AG04450 (cell line): Measurements from ENCODE around the gene GAN. TPM values are rescaled to one million over a fixed set of nuclear protein-coding genes. Genes with fewer than 3 reads are reported as not detected.

Experiments used
- CTCF ChIA-PET: fragments of 300-600, 350-600 bp; formaldehyde crosslinking; extraction: SDS; loops from one replicate; lab custom pipeline; 2022; ENCODE audit warnings: antibody characterized with exemption, inconsistent platforms; lab: Charles Lee
- POLR2A ChIA-PET: fragments of 350-600 bp; formaldehyde crosslinking; extraction: SDS; loops from one replicate; lab custom pipeline; 2021; ENCODE audit warnings: antibody characterized with exemption, inconsistent platforms; lab: Yijun Ruan, JAX
- DNase-seq: peaks from one replicate; pipeline ENCODE4 v3.0.0-alpha.2; 2011; ENCODE audit warnings: low read depth, low spot score
- H3K27ac ChIP-seq: one replicate; pipeline ENCODE4 v1.5.1; 2012; ENCODE audit warnings: low read depth, low read length, control low read depth
- H3K27me3 ChIP-seq: one replicate; pipeline ENCODE4 v1.6.0; 2012; ENCODE audit warnings: low read length; ENCODE audit not compliant: control insufficient read depth, insufficient read depth
- H3K4me3 ChIP-seq: 2 replicates; pipeline ENCODE4 v1.5.1; 2011; ENCODE audit warnings: mild to moderate bottlenecking, low read depth, low read length, control low read depth
- H3K9me3 ChIP-seq: 2 replicates; pipeline ENCODE4 v1.5.1; 2012; ENCODE audit warnings: low read length; ENCODE audit not compliant: control insufficient read depth, insufficient read depth
- polyA plus RNA-seq: library from polyadenylated mRNA; depleted of rRNA; stranded (reverse); fragments of >200 nt; gene quantifications from 2 replicates; pipeline ENCODE4 v1.2.3, GENCODE V29; 2011
- TF ChIP-seq, protein P1 (sequence below): IDR thresholded peaks from 2 replicates; pipeline ENCODE4 v1.5.1; 2011; ENCODE audit warnings: low read depth, low read length, control low read depth, inconsistent platforms

Gene GAN
- polyA plus RNA-seq, 1 experiment, result 4.3 TPM

DNA sequence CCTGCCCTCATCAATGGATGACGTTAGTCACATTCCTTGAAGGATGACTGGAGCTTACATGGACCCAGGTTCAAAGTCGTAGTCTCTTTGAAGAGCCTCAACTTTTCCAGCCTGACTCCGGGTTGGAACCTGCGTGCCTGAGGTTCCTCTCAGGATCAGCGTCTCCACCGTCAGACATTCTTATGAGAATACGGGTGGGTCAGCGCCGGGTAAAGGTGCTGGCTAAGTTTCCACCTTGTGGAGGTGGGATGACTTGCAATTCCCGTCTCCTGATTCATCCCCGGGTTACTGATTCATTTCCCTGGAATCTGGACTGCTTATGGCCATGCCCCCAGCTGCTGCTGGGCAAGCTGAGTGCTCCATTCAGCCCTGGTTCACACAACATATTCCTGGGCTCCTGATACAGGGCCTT is 90.9 kb downstream of the GAN start:
- Histone ChIP-seq H3K9me3 (no peaks in the 10 kb centered on the region), H3K27ac (peak overlapping the region; percentile 77), H3K27me3 (no peaks in the 10 kb centered on the region), H3K4me3 (no peak overlapping the region)
- peak; percentile 74 for DNase-seq
- TF ChIP-seq, protein P1, sequence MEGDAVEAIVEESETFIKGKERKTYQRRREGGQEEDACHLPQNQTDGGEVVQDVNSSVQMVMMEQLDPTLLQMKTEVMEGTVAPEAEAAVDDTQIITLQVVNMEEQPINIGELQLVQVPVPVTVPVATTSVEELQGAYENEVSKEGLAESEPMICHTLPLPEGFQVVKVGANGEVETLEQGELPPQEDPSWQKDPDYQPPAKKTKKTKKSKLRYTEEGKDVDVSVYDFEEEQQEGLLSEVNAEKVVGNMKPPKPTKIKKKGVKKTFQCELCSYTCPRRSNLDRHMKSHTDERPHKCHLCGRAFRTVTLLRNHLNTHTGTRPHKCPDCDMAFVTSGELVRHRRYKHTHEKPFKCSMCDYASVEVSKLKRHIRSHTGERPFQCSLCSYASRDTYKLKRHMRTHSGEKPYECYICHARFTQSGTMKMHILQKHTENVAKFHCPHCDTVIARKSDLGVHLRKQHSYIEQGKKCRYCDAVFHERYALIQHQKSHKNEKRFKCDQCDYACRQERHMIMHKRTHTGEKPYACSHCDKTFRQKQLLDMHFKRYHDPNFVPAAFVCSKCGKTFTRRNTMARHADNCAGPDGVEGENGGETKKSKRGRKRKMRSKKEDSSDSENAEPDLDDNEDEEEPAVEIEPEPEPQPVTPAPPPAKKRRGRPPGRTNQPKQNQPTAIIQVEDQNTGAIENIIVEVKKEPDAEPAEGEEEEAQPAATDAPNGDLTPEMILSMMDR, result peak; percentile 34
- POLR2A ChIA-PET, result no interaction called here
- CTCF ChIA-PET, result interaction anchor here (0.8 to 1.1 kb wide), 4 partner anchors 11 to 332 kb away, joined by 3 to 4 read pairs (median 3); no protein-coding TSS in a partner anchor

DNA sequence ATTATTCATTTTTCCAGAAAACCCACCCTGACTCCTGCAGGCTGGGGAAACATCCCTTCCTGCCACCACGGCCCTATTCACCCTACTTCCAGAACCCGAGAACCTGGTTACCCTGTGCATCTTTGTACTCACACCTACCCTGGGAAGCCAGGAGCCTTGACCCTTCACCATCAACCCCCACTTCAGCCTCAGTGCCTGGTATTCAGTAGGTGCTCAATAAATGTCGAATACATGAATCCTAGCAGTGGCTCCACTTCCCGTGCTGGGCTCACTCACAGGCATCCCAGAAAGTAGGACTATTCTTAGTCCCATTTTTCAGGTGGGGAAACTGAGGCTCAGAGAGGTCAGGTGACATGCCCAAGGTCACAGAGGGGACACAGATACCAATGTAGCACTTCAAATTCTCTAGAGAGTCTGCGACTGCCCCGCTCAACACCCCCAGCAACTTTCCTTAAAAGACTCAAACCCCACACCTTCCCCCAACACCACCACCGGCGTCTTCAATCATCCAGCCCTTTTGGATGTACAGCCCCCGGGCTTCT is 93.7 kb downstream of the GAN start:
- Histone ChIP-seq H3K27ac (no peak overlapping the region), H3K9me3 (no peaks in the 10 kb centered on the region), H3K4me3 (no peak overlapping the region), H3K27me3 (no peaks in the 10 kb centered on the region)
- ChIA-PET CTCF (interaction anchor here (1.5 kb wide), 1 partner anchor 289 kb away, joined by 4 read pairs; no protein-coding TSS in a partner anchor), POLR2A (no interaction called here)
- no peak for DNase-seq
- TF ChIP-seq, protein P1, result no peak

DNA sequence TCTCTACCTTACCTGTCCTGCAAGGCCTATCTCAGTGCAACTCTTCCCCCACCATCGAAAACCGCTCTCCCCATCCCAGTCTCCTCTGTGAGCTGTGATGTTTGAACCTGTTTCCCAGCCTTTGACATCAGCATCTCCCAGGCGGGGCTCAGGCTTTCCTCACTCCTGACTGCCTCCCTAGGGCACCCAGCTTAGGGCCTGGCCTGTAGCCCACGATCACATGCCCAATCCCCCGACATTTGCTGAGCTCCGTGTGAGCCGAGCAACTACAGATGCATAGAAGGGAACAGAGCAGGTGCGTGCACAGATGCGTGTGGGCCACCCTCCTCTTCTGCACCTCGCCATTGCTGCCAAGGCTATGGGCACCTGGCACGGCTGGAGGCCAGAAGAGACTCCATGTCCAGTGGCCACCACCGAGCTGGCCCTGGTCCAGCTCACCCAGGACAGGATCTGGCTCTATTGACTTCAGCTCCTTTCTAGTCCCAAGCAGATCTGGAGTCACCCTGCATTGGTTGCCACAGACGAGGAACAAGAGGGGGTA is 94.3 kb downstream of the GAN start:
- Histone ChIP-seq H3K4me3 (no peak overlapping the region), H3K9me3 (no peaks in the 10 kb centered on the region), H3K27me3 (no peaks in the 10 kb centered on the region), H3K27ac (no peak overlapping the region)
- ChIA-PET POLR2A (interaction anchor here (0.6 kb wide), 1 partner anchor 16 kb away, joined by 3 read pairs; no protein-coding TSS in a partner anchor), CTCF (interaction anchor here (0.5 to 1.5 kb wide), 2 partner anchors 20 to 288 kb away, joined by 3 to 4 read pairs; no protein-coding TSS in a partner anchor)
- DNase-seq, result no peak
- TF ChIP-seq, protein P1, result no peak

DNA sequence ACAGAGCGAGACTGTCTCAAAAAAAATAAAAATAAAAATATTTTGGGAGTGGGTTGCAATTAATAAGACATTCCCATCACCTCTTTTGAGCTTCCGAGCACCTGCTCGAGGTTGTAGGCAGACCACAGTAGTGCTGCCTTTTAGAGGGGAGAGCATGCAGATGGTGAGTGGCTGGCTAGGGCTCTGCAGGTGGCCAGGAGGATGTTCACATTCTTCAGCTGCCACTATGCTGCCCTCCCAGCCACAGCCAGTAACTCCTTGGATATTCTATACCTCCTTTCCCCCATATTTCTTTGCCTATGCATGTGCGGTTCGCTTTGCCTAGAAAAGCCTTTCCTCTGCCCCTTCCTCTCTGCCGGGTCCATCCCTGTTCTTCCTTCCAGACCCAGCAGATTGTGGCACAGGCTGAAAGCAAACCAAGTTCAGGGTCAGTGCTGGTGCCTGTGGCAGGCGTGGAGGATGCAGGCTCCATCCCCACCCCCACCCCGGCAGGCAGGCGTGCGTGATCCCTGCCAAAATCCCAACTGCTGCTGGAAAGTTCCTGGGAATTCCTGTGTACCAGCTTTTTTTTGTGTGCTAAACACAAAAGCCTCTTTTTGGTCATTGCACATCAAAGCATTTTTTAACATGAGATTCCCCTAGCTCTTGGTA is 96.0 kb downstream of the GAN start:
- TF ChIP-seq, protein P1, result no peak
- ChIA-PET POLR2A (interaction anchor here (0.7 kb wide), 1 partner anchor 82 kb away, joined by 3 read pairs; no protein-coding TSS in a partner anchor), CTCF (interaction anchor here (0.6 to 0.7 kb wide), 2 partner anchors 35 to 198 kb away, joined by 4 to 5 read pairs; no protein-coding TSS in a partner anchor)
- Histone ChIP-seq H3K27me3 (no peaks in the 10 kb centered on the region), H3K4me3 (no peak overlapping the region), H3K9me3 (no peaks in the 10 kb centered on the region), H3K27ac (no peak overlapping the region)
- DNase-seq, result no peak
